NCI-H2107 (cell line): ENCODE results near the gene LKAAEAR1.

Experiments
- DNase-seq: peaks from one replicate; lab custom pipeline; 2025; lab: John Stamatoyannopoulos, UW

The LKAAEAR1 gene

GRCh38 chr20:64036346-64037198, 47.6 kb downstream of the LKAAEAR1 start:
- DNase-seq, result no peak

- DNase-seq, result no peak
Measured at GRCh38 chr20:64035933-64036345, 48.3 kb downstream of the LKAAEAR1 start, which contains the start of gene C20orf204. Gene C20orf204, plus strand, starts transcription at chr20:64036182. Its CDS starts 142 bp downstream, at chr20:64036324.

GRCh38 chr20:64035066-64035932, 48.9 kb downstream of the LKAAEAR1 start:
- DNase-seq, result no peak

- DNase-seq, result no peak
Measured at GRCh38 chr20:64033981-64034493, 50.2 kb downstream of the LKAAEAR1 start.
